ENCODE results near the gene LMAN1L. TPM values are rescaled to one million over a fixed set of nuclear protein-coding genes. Genes with fewer than 3 reads are reported as not detected.

Gene LMAN1L
- total RNA-seq, 4 donors from 2014 or later = not detected

DNA sequence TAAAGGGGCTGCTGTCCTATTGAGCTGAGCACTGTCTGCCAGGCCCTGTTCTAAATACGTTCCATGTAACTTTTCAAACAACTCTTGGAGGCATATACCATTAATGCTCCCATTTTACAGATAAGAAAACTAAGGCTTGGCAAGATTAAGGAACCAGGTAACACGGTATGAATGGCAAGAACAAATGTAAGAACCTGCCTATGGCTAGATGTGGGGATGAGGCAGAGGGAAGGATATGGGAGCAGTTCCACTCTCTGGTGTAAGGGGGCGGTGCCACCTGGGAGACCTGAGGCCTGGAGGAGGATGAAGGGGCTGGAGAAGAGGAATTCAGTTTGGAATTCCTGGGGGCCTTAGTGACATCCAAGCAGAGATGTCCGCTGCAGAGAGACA is 3.8 kb upstream of the LMAN1L start:
- TF ChIP-seq, protein P1, sequence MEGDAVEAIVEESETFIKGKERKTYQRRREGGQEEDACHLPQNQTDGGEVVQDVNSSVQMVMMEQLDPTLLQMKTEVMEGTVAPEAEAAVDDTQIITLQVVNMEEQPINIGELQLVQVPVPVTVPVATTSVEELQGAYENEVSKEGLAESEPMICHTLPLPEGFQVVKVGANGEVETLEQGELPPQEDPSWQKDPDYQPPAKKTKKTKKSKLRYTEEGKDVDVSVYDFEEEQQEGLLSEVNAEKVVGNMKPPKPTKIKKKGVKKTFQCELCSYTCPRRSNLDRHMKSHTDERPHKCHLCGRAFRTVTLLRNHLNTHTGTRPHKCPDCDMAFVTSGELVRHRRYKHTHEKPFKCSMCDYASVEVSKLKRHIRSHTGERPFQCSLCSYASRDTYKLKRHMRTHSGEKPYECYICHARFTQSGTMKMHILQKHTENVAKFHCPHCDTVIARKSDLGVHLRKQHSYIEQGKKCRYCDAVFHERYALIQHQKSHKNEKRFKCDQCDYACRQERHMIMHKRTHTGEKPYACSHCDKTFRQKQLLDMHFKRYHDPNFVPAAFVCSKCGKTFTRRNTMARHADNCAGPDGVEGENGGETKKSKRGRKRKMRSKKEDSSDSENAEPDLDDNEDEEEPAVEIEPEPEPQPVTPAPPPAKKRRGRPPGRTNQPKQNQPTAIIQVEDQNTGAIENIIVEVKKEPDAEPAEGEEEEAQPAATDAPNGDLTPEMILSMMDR (IDR thresholded peaks at IDR 0.05) = no peak
- DNase-seq (ENCODE audit: low spot score) (no peak), ATAC-seq (ENCODE audit: low FRiP score) (no peak)

DNA sequence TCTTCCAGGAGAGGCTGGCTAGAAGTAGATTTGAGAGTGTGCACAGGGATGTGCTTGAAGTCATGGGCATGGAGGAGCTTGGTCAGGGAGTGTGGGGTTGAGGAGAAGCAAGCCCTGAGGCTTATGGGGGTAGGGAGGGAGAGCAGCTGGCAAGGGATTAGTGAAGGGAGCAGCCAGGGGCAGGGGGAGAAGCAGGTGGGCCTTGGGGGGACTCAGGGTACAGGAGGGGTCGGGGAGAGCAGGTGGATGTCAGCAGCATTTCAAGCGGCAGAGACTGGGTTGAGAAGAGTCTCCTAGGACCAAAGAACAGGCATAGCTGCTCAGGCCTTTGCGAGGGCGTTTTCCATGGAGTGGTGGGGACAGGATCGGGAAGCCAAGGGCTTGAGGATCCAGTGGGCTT is 3.4 kb upstream of the LMAN1L start:
- ATAC-seq (ENCODE audit: low FRiP score) (no peak), DNase-seq (ENCODE audit: low spot score) (no peak)
- TF ChIP-seq, protein P1 (IDR thresholded peaks at IDR 0.05) = no peak

DNA sequence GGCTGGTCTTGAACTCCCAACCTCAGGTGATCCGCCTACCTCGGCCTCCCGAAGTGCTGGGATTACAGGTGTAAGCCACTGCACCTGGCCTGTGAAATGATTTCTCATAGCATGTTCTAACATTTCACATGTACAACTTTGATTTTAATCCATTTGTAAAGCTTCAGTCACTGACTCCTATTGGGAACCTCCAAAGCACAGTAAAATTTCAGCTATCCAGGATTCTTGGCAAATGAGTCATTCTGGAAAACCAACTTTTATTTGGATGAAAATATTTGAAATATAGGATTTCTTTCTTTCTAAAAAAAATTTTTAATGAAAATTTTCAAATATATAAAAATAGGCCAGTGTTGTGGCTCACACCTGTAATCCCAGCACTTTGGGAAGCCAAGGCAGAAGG is 2.7 kb upstream of the LMAN1L start:
- ATAC-seq (ENCODE audit: low FRiP score) = no peak
- TF ChIP-seq, protein P1 (IDR thresholded peaks at IDR 0.05) = no peak
- DNase-seq (ENCODE audit: low spot score) = no peak

DNA sequence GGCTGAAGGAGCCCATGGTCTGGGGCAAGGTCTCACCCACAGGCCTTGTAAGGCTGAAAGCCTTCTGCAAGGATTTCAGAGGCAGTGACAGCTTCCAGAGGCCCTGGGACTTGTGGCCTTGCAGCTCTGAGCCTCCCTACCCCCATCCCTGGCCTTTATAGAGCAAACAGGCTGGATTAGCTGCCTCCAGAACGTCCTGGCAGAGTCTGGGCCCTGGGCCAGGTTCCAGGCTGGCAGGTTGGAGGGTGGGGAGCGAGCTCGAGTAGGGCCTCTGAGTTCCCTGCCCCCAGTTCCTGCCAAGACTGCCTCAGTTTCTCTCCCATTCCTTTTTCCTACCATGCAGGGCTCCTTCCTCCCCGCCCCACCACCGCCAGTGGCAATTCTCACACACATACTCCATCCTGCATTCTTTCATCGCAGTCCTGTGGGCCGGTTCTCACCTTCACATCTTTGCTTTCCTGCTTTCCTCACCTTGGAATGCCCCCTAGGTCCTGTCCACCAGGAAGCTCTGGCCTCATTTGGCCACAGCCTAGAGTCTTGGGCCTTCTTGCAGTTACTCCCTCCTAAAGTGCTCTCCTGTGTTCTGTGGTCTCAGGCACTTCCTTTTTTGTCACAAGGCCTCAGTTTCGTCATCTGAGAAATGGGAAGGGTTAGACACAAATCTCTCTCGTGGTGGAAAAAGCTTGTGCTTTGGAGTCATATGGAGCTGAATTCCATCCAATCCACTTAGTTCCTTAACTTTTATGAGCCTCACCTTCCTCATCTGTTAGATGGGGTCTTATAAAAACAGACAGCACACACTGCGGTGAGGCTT is 2.7 kb downstream of the LMAN1L start:
- no peak for DNase-seq (ENCODE audit: low spot score)
- TF ChIP-seq, protein P1 (IDR thresholded peaks at IDR 0.05) = no peak
- ATAC-seq (ENCODE audit: low FRiP score) = no peak

DNA sequence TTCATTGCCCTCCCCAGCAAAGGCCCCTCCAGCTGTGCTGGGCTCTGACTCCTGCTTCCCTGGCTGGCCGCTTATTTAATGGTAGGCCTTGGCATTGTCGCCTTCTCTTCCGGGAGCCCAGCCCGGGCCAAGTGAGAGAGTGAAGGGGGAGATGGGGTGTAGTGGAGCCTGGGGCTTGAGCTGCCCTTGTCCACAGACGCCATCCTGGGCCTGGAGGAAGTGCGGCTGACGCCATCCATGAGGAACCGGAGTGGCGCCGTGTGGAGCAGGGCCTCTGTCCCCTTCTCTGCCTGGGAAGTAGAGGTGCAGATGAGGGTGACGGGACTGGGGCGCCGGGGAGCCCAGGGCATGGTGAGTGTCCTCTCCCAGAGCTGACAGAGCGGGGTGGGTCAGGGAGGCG is 3.3 kb downstream of the LMAN1L start:
- DNase-seq (ENCODE audit: low spot score) (no peak), ATAC-seq (ENCODE audit: low FRiP score) (no peak)
- TF ChIP-seq, protein P1 (IDR thresholded peaks at IDR 0.05) = no peak

DNA sequence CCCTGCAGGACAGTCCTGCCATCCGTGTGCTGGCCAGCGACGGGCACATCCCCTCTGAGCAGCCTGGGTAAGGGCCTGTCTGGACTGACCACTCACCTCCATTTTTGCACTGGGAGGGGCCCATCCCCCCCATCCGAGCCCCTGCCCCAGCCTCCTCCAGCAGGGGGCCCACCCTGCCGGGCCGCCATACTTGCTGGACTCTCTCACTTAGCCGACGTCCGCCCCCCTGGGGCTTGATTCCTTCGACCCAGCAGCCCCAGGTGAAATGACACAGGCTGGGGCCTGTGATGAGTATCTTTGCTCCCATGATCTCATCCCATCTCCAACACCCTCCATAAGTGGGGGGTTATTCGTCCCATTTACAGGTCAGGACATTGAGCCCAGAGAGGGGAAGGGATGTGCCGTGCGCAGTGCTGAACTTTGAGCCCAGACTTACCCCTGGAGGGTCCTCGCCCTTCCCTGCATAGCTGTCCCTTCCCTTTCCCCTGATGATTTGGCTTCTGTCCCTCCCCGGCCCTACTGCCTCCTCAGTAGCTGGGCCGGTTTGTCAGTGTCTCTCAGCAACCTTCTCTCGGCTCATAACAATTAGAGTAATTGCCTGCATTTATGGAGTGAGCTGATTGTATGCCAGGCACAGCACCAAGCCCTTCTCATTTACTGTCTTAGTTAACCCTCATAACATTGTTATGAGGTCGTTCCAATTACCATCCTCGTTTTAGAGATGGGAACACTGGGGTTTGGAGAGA is 4.2 kb downstream of the LMAN1L start:
- DNase-seq (ENCODE audit: low spot score) = no peak
- ATAC-seq (ENCODE audit: low FRiP score) = no peak
- TF ChIP-seq, protein P1 (IDR thresholded peaks at IDR 0.05) = no peak

All from omental fat pad (tissue), 4 donors.